ENCODE results near the gene SRD5A1. TPM values are rescaled to one million over a fixed set of nuclear protein-coding genes. Genes with fewer than 3 reads are reported as not detected.

SRD5A1 gene
- total and polyA plus RNA-seq, 12 donors, result 1.6 to 15.0 (median 6.7) TPM

DNA sequence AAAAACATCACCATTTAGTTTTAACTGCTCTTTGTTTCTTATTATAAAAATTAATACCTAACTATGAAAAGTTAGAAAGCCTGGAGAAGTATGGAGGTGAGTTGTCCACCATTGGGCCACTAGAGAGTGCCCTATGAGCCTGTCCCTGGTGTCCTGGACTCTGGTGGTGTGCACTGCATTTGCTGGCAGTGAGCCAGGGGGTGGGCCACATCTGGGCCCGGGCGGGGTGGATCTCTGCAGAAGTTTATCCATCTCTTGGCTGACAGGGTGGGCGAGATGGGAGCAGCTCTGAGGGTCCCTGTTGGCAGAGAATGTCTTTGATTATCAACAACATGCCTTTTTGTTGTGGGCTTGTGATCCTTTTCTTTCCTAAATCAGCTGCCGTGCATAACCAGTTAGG lies 88.2 kb downstream of the SRD5A1 start:
- Histone ChIP-seq H3K36me3 (replicated peaks in 1 of 2) (no peaks in the 10 kb centered on the region), H3K4me3 (peak overlapping the region in 1 of 4 donors; percentile 45), H3K4me1 (replicated peaks in 1 of 2) (peaks cover 32 to 78% of the 10 kb centered on the region in 2 donors), H3K9me3 (replicated peaks in 1 of 3) (no peaks in the 10 kb centered on the region), H3K27ac (peak overlapping the region in 4 of 5 donors; percentile 29 to 74 (median 60)), H3K27me3 (no peaks in the 10 kb centered on the region)
- intact Hi-C loops (cut with DNase I), result no loop called here
- DNase-seq, result peak in 2 of 7 donors; percentile 31 to 47
- TF ChIP-seq, protein P1, sequence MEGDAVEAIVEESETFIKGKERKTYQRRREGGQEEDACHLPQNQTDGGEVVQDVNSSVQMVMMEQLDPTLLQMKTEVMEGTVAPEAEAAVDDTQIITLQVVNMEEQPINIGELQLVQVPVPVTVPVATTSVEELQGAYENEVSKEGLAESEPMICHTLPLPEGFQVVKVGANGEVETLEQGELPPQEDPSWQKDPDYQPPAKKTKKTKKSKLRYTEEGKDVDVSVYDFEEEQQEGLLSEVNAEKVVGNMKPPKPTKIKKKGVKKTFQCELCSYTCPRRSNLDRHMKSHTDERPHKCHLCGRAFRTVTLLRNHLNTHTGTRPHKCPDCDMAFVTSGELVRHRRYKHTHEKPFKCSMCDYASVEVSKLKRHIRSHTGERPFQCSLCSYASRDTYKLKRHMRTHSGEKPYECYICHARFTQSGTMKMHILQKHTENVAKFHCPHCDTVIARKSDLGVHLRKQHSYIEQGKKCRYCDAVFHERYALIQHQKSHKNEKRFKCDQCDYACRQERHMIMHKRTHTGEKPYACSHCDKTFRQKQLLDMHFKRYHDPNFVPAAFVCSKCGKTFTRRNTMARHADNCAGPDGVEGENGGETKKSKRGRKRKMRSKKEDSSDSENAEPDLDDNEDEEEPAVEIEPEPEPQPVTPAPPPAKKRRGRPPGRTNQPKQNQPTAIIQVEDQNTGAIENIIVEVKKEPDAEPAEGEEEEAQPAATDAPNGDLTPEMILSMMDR (IDR thresholded peaks at IDR 0.05), result no peak
- TF ChIP-seq POLR2A (IDR thresholded peaks at IDR 0.05), result no peak
- WGBS, 4 donors, result 44 to 64% (median 54%) methylated on average over 3 to 4 of the region's 4 CpGs

- intact Hi-C loops (cut with DNase I), result no loop called here
- Histone ChIP-seq H3K4me3 (peak overlapping the region in 2 of 4 donors; percentile 11 to 45), H3K27ac (peak overlapping the region in 4 of 5 donors; percentile 29 to 74 (median 60)), H3K9me3 (replicated peaks in 1 of 3) (no peaks in the 10 kb centered on the region), H3K36me3 (replicated peaks in 1 of 2) (no peaks in the 10 kb centered on the region), H3K27me3 (no peaks in the 10 kb centered on the region), H3K4me1 (replicated peaks in 1 of 2) (peaks cover 29 to 73% of the 10 kb centered on the region in 2 donors)
- TF ChIP-seq, protein P1 (IDR thresholded peaks at IDR 0.05), result no peak
- no peak for TF ChIP-seq POLR2A (IDR thresholded peaks at IDR 0.05)
- DNase-seq, result peak in 3 of 7 donors; percentile 23 to 53 (median 38)
- 16 to 39% (median 26%) methylated on average over 6 of the region's 6 CpGs for WGBS, 4 donors
Measured at GRCh38 chr5:6722015-6722414, 88.8 kb downstream of the SRD5A1 start.

DNA sequence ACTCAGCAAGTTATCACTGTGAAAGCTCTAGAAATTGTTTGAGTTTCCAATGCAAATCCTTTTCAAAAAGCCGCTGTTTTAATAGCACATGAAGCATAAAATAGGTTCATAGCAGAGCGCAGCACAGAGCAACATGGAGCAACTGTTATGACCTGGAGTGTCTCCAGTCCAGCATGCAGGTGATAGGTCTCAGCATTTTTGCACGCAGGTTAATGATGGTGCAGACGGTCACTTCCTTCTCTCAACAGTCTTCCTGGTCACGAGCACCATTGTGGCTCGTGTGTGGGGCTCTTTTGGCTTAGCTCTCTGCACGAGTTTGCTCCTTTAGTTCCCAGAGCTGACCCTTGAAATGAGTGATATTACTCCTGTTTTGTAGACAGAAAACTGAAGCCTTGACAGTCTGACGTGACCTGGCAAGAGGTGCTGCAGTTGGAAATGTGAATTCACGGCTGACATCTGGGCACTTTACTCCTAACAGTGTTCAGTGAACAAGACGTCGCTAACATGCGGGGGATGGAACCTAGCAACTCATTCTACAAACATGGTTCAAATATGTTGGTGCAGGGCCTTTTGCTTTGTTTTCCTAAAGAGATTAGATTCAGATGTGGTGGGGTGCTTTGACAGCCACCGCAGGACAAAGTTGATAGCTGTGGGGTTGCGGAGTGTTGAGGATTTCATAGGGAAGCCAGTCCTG lies 90.0 kb downstream of the SRD5A1 start:
- Histone ChIP-seq H3K9me3 (replicated peaks in 1 of 3) (no peaks in the 10 kb centered on the region), H3K4me3 (no peak overlapping the region), H3K4me1 (replicated peaks in 1 of 2) (peaks cover 29 to 60% of the 10 kb centered on the region in 2 donors), H3K27ac (no peak overlapping the region), H3K36me3 (replicated peaks in 1 of 2) (no peaks in the 10 kb centered on the region), H3K27me3 (no peaks in the 10 kb centered on the region)
- peak in 1 of 7 donors; percentile 15 for DNase-seq
- TF ChIP-seq POLR2A (IDR thresholded peaks at IDR 0.05), result no peak
- TF ChIP-seq, protein P1 (IDR thresholded peaks at IDR 0.05), result no peak
- WGBS, 4 donors, result 61 to 70% (median 63%) methylated on average over 14 of the region's 14 CpGs
- intact Hi-C loops (cut with DNase I), result no loop called here

GRCh38 chr5:6723816-6724300 lies 90.6 kb downstream of the SRD5A1 start:
- H3K27ac ChIP-seq, result no peak overlapping the region
- intact Hi-C loops (cut with DNase I), result no loop called here
- no peak overlapping the region for H3K4me3 ChIP-seq
- DNase-seq, result no peak
- H3K36me3 ChIP-seq (replicated peaks in 1 of 2), result no peaks in the 10 kb centered on the region
- no peaks in the 10 kb centered on the region for H3K27me3 ChIP-seq
- TF ChIP-seq POLR2A (IDR thresholded peaks at IDR 0.05), result no peak
- TF ChIP-seq, protein P1 (IDR thresholded peaks at IDR 0.05), result no peak
- H3K9me3 ChIP-seq (replicated peaks in 1 of 3), result no peaks in the 10 kb centered on the region
- H3K4me1 ChIP-seq (replicated peaks in 1 of 2), result peaks cover 29 to 54% of the 10 kb centered on the region in 2 donors
- WGBS, 4 donors, result 85 to 94% (median 91%) methylated on average over 11 to 12 of the region's 12 CpGs

Other genes starting within 250 kb of the SRD5A1 start
- gene UBE2QL1, start 184.6 kb upstream of the SRD5A1 start, total RNA-seq, result 1 to 10 TPM in 6 of 9 donors, under 1 TPM in 3; 0.12 to 3.4 (median 1.7) TPM
- 1 to 10 TPM in 1 of 3 donors, under 1 TPM in 2; 0.71 to 1.1 (median 0.80) TPM for gene UBE2QL1, start 184.6 kb upstream of the SRD5A1 start, polyA plus RNA-seq
- 10 to 100 TPM; 21.3 to 44.1 (median 36.0) TPM for gene NSUN2, start 396 bp upstream of the SRD5A1 start, total RNA-seq
- gene NSUN2, start 396 bp upstream of the SRD5A1 start, polyA plus RNA-seq, result 10 to 100 TPM; 40.8 to 66.8 (median 59.9) TPM
- gene TENT4A, start 80.0 kb downstream of the SRD5A1 start, total RNA-seq, result 10 to 100 TPM in 7 of 9 donors, 1 to 10 TPM in 2; 9.1 to 24.4 (median 13.4) TPM
- 10 to 100 TPM in 2 of 3 donors, 1 to 10 TPM in 1; 9.9 to 16.8 (median 15.4) TPM for gene TENT4A, start 80.0 kb downstream of the SRD5A1 start, polyA plus RNA-seq

All from adrenal gland (tissue), 12 donors.